ENCODE data around the gene RARRES1. TPM values are rescaled to one million over a fixed set of nuclear protein-coding genes. Genes with fewer than 3 reads are reported as not detected.

The RARRES1 gene
- total and polyA plus RNA-seq, 2 experiments from 2014 or later, result 0.10 to 0.82 TPM

DNA sequence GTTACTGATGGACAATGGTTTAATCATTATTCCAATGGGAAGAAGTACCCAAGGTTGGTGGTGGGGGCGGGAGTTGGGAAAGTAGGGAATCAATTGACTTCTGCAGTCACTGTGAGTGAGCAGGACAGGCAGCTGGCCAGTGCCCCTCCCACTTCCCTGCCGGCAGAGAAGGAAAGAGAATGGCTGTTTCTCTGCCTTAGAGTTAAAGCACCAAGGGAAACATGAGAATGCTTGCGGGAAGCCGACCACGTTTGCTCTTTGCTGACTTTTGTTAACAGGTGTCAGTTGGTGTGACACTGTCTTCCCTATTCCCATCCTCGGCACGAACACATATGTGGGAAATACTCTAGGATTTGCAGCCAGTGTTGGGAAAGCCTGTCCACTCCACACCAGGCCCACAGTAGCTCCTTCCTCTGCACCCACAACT lies 36.1 kb upstream of the RARRES1 start:
- Histone ChIP-seq H3F3A (replicated peaks; ENCODE audit: low read depth) (no peaks in the 10 kb centered on the region), H3K36me3 (ENCODE audit: insufficient read depth) (no peaks in the 10 kb centered on the region), H3K9me2 (ENCODE audit: insufficient read depth) (no peaks in the 10 kb centered on the region), H3K27ac (ENCODE audit: low read depth) (no peak overlapping the region), H4K20me1 (replicated peaks; ENCODE audit: insufficient read depth) (no peaks in the 10 kb centered on the region), H2AFZ (no peak overlapping the region), H3K4me1 (ENCODE audit: insufficient read depth) (peaks cover 5% of the 10 kb centered on the region; the same call in 1 of the 2 replicates), H3K4me2 (no peak overlapping the region), H3K27me3 (ENCODE audit: insufficient read depth) (no peaks in the 10 kb centered on the region), H3K79me2 (replicated peaks; ENCODE audit: insufficient read depth) (no peaks in the 10 kb centered on the region), H3K4me3 (no peak overlapping the region)
- Mint-ChIP-seq H3K4me3 (no peak overlapping the region), H3K27me3 (ENCODE audit: insufficient read depth, low read depth, poor library complexity) (peaks cover 8% of the 10 kb centered on the region), H3K4me1 (peaks cover 30% of the 10 kb centered on the region), H3K9me3 (no peaks in the 10 kb centered on the region), H3K27ac (no peak overlapping the region; the same call in 1 of the 2 replicates), H3K36me3 (ENCODE audit: low read depth) (no peaks in the 10 kb centered on the region)
- DNase-seq (ENCODE audit: low spot score) (peak; percentile 64), ATAC-seq (peak; percentile 94)
- TF ChIP-seq, protein P1, sequence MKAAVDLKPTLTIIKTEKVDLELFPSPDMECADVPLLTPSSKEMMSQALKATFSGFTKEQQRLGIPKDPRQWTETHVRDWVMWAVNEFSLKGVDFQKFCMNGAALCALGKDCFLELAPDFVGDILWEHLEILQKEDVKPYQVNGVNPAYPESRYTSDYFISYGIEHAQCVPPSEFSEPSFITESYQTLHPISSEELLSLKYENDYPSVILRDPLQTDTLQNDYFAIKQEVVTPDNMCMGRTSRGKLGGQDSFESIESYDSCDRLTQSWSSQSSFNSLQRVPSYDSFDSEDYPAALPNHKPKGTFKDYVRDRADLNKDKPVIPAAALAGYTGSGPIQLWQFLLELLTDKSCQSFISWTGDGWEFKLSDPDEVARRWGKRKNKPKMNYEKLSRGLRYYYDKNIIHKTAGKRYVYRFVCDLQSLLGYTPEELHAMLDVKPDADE (IDR thresholded peaks at IDR 0.05), result no peak
- TF ChIP-seq, protein P2, sequence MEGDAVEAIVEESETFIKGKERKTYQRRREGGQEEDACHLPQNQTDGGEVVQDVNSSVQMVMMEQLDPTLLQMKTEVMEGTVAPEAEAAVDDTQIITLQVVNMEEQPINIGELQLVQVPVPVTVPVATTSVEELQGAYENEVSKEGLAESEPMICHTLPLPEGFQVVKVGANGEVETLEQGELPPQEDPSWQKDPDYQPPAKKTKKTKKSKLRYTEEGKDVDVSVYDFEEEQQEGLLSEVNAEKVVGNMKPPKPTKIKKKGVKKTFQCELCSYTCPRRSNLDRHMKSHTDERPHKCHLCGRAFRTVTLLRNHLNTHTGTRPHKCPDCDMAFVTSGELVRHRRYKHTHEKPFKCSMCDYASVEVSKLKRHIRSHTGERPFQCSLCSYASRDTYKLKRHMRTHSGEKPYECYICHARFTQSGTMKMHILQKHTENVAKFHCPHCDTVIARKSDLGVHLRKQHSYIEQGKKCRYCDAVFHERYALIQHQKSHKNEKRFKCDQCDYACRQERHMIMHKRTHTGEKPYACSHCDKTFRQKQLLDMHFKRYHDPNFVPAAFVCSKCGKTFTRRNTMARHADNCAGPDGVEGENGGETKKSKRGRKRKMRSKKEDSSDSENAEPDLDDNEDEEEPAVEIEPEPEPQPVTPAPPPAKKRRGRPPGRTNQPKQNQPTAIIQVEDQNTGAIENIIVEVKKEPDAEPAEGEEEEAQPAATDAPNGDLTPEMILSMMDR (conservative IDR thresholded peaks at IDR 0.05; ENCODE audit: low read depth in 2 of 2), result no peak
- no peak for TF ChIP-seq POLR2AphosphoS5 (IDR thresholded peaks at IDR 0.05; ENCODE audit: low read depth)
- TF ChIP-seq ZNF114 (CRISPR knock-in tag; IDR thresholded peaks at IDR 0.05), result no peak
- TF ChIP-seq, protein P3, sequence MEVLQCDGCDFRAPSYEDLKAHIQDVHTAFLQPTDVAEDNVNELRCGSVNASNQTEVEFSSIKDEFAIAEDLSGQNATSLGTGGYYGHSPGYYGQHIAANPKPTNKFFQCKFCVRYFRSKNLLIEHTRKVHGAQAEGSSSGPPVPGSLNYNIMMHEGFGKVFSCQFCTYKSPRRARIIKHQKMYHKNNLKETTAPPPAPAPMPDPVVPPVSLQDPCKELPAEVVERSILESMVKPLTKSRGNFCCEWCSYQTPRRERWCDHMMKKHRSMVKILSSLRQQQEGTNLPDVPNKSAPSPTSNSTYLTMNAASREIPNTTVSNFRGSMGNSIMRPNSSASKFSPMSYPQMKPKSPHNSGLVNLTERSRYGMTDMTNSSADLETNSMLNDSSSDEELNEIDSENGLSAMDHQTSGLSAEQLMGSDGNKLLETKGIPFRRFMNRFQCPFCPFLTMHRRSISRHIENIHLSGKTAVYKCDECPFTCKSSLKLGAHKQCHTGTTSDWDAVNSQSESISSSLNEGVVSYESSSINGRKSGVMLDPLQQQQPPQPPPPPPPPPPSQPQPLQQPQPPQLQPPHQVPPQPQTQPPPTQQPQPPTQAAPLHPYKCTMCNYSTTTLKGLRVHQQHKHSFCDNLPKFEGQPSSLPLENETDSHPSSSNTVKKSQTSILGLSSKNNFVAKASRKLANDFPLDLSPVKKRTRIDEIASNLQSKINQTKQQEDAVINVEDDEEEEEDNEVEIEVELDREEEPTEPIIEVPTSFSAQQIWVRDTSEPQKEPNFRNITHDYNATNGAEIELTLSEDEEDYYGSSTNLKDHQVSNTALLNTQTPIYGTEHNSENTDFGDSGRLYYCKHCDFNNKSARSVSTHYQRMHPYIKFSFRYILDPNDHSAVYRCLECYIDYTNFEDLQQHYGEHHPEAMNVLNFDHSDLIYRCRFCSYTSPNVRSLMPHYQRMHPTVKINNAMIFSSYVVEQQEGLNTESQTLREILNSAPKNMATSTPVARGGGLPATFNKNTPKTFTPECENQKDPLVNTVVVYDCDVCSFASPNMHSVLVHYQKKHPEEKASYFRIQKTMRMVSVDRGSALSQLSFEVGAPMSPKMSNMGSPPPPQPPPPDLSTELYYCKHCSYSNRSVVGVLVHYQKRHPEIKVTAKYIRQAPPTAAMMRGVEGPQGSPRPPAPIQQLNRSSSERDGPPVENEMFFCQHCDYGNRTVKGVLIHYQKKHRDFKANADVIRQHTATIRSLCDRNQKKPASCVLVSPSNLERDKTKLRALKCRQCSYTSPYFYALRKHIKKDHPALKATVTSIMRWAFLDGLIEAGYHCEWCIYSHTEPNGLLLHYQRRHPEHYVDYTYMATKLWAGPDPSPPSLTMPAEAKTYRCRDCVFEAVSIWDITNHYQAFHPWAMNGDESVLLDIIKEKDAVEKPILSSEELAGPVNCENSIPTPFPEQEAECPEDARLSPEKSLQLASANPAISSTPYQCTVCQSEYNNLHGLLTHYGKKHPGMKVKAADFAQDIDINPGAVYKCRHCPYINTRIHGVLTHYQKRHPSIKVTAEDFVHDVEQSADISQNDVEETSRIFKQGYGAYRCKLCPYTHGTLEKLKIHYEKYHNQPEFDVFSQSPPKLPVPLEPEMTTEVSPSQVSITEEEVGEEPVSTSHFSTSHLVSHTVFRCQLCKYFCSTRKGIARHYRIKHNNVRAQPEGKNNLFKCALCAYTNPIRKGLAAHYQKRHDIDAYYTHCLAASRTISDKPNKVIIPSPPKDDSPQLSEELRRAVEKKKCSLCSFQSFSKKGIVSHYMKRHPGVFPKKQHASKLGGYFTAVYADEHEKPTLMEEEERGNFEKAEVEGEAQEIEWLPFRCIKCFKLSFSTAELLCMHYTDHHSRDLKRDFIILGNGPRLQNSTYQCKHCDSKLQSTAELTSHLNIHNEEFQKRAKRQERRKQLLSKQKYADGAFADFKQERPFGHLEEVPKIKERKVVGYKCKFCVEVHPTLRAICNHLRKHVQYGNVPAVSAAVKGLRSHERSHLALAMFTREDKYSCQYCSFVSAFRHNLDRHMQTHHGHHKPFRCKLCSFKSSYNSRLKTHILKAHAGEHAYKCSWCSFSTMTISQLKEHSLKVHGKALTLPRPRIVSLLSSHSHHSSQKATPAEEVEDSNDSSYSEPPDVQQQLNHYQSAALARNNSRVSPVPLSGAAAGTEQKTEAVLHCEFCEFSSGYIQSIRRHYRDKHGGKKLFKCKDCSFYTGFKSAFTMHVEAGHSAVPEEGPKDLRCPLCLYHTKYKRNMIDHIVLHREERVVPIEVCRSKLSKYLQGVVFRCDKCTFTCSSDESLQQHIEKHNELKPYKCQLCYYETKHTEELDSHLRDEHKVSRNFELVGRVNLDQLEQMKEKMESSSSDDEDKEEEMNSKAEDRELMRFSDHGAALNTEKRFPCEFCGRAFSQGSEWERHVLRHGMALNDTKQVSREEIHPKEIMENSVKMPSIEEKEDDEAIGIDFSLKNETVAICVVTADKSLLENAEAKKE (CRISPR knock-in tag; IDR thresholded peaks at IDR 0.05), result no peak
- no peak for TF ChIP-seq NANOG (IDR thresholded peaks at IDR 0.05; ENCODE audit: borderline replicate concordance)
- TF ChIP-seq EZH2phosphoT487 (IDR thresholded peaks at IDR 0.05; ENCODE audit: unreplicated experiment), result no peak
- TF ChIP-seq, protein P4, sequence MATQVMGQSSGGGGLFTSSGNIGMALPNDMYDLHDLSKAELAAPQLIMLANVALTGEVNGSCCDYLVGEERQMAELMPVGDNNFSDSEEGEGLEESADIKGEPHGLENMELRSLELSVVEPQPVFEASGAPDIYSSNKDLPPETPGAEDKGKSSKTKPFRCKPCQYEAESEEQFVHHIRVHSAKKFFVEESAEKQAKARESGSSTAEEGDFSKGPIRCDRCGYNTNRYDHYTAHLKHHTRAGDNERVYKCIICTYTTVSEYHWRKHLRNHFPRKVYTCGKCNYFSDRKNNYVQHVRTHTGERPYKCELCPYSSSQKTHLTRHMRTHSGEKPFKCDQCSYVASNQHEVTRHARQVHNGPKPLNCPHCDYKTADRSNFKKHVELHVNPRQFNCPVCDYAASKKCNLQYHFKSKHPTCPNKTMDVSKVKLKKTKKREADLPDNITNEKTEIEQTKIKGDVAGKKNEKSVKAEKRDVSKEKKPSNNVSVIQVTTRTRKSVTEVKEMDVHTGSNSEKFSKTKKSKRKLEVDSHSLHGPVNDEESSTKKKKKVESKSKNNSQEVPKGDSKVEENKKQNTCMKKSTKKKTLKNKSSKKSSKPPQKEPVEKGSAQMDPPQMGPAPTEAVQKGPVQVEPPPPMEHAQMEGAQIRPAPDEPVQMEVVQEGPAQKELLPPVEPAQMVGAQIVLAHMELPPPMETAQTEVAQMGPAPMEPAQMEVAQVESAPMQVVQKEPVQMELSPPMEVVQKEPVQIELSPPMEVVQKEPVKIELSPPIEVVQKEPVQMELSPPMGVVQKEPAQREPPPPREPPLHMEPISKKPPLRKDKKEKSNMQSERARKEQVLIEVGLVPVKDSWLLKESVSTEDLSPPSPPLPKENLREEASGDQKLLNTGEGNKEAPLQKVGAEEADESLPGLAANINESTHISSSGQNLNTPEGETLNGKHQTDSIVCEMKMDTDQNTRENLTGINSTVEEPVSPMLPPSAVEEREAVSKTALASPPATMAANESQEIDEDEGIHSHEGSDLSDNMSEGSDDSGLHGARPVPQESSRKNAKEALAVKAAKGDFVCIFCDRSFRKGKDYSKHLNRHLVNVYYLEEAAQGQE (IDR thresholded peaks at IDR 0.05; ENCODE audit: unreplicated experiment), result no peak
- TF ChIP-seq ZNF331 (CRISPR knock-in tag; IDR thresholded peaks at IDR 0.05; ENCODE audit: low read depth), result no peak
- no peak for TF ChIP-seq EZH2 (IDR thresholded peaks at IDR 0.05; ENCODE audit: low read depth, unreplicated experiment)
- no peak for TF ChIP-seq JUNB (IDR thresholded peaks at IDR 0.05; ENCODE audit: unreplicated experiment)
- no peak for TF ChIP-seq CREB1 (CRISPR knock-in tag; IDR thresholded peaks at IDR 0.05; ENCODE audit: low read depth)

Measured in GM23338 (cell line).